ENCODE data around the gene LAMA3.

LAMA3 gene

DNA sequence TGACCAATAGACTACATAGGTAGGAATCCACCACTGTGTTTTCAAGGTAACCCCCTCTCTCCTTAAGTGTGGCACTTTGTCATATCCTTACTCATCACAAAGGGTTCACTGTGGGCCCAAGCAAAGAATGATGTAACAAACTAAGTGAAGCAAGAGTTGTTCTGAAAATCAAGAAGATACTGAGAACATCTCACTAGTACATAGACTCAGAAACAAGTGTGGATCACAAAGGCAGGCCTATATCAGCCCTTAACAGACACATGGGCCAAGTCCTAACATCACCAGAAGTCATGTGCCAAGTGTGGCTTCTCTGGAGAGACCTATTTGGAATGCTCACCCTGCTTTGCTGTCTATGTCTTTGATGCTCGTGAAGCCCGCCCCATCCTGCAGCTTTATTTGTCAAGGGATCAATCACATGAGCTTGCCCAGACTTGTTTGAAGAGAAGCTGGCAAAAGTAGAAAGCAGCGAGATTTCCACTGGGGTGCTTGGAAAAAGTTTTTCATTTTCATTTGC is 194.1 kb downstream of the LAMA3 start:
- no peak overlapping the region for H3K4me3 ChIP-seq (ENCODE audit: control insufficient read depth, low read depth, low read length)
- TF ChIP-seq, protein P1, sequence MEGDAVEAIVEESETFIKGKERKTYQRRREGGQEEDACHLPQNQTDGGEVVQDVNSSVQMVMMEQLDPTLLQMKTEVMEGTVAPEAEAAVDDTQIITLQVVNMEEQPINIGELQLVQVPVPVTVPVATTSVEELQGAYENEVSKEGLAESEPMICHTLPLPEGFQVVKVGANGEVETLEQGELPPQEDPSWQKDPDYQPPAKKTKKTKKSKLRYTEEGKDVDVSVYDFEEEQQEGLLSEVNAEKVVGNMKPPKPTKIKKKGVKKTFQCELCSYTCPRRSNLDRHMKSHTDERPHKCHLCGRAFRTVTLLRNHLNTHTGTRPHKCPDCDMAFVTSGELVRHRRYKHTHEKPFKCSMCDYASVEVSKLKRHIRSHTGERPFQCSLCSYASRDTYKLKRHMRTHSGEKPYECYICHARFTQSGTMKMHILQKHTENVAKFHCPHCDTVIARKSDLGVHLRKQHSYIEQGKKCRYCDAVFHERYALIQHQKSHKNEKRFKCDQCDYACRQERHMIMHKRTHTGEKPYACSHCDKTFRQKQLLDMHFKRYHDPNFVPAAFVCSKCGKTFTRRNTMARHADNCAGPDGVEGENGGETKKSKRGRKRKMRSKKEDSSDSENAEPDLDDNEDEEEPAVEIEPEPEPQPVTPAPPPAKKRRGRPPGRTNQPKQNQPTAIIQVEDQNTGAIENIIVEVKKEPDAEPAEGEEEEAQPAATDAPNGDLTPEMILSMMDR (IDR thresholded peaks at IDR 0.05; ENCODE audit: control insufficient read depth, insufficient read depth, low read depth, low read length, missing control alignments), result no peak
- no peak for DNase-seq (ENCODE audit: low read depth)

DNA sequence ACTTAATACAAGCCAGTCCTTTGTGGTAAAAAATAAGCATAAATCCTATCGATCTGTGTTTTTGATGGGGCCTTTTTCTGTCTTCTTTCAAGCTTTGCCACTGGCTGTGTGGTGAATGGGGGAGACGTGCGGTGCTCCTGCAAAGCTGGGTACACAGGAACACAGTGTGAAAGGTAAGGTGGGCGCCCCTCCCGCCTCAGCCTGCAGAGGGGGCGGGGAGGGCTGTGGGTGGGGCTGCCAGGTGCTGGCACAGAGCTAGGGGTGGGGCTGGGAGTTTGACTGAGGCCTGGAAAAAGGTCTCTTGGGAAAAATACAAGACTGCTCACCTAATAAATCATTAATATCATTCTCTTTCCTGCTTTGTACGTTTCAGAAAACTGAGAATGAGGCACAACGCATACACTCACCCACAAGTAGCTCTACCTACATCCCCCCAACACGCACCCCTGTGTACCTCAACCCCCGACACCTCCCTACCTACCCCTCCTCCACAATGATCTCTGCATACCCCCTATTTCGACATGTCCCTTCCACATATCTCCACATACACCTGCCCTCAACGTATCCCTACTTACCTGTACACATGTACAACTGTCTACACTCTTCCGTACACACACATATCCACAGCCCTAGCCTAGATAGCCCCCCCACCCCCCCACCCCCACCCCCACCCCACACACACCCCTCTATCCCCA is 195.6 kb downstream of the LAMA3 start:
- TF ChIP-seq, protein P1 (IDR thresholded peaks at IDR 0.05; ENCODE audit: control insufficient read depth, insufficient read depth, low read depth, low read length, missing control alignments), result no peak
- no peak for DNase-seq (ENCODE audit: low read depth)
- no peak overlapping the region for H3K4me3 ChIP-seq (ENCODE audit: control insufficient read depth, low read depth, low read length)

DNA sequence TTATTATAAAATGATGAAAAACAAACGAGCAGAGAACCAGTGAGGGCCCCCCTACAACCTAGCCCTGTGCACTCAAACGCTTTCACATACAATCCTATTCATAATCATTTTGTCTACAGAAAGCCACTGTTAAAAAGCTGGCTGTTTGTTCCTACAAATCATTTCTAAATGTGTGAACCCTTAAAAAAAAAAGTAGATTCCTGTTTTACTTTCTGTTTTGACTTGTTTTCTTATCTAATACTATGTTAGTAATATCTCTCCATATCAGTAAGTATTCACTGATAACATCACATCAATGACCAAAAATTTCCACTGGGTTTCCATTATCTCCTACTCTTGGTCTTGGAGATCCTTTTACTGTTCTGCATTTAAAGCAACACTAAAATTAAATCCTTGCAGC is 196.5 kb downstream of the LAMA3 start:
- TF ChIP-seq, protein P1 (IDR thresholded peaks at IDR 0.05; ENCODE audit: control insufficient read depth, insufficient read depth, low read depth, low read length, missing control alignments), result no peak
- no peak for DNase-seq (ENCODE audit: low read depth)
- no peak overlapping the region for H3K4me3 ChIP-seq (ENCODE audit: control insufficient read depth, low read depth, low read length)

DNA sequence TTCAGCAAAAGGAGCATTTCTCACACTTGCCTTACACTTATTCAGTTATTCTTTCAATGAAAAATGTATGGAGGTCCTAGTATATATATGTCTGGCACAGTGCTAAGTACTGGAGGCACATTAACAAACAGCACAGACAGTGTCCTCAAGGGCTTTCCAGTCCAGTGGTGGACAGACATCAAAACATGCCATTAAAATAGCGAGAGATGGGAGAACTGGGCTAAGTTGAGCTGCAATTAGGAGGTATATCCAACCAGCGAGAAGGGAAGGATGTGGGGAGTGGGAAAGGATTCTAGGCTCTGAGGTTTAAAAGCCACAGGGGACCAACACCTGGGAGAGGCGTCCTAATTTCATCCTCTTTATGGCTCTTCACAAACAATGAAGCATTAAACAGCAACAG is 197.8 kb downstream of the LAMA3 start:
- TF ChIP-seq, protein P1 (IDR thresholded peaks at IDR 0.05; ENCODE audit: control insufficient read depth, insufficient read depth, low read depth, low read length, missing control alignments), result no peak
- DNase-seq (ENCODE audit: low read depth), result no peak
- no peak overlapping the region for H3K4me3 ChIP-seq (ENCODE audit: control insufficient read depth, low read depth, low read length)

DNA sequence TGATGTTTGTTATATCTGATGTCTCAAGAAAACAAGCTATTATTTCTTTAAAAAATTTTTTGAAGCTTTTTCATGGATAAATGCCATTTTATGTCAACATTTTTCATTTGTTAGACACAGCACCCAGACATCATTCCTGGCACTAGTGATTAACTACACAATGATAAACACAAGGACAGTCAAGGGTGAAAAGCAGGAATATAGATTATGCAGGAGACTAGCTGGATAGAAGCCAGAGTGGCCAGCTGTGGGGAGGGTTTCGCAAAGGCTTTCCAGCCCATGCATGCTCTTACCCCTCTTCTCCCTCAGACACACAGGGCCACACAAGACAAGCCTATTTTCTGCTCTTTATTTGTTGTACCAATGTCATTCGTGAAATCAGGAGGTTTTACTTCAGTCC is 198.2 kb downstream of the LAMA3 start:
- no peak overlapping the region for H3K4me3 ChIP-seq (ENCODE audit: control insufficient read depth, low read depth, low read length)
- TF ChIP-seq, protein P1 (IDR thresholded peaks at IDR 0.05; ENCODE audit: control insufficient read depth, insufficient read depth, low read depth, low read length, missing control alignments), result no peak
- DNase-seq (ENCODE audit: low read depth), result no peak

DNA sequence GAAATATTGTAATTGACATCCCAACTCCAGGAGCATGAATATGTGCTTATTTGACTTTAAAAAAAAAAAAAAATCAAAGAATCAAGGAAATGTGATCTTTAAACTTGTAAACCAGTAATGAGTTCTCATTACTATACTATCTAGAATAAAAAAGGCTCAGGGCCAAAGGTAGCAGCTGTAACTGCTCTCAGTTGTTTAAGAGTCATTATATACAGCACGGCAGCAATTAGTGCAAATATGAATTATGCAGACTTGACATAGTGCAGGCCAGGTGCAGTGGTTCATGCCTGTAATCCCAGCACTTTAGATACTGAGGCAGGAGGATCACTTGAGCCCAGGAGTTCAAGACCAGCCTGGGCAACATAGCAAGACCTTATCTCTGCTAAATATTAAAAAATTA is 199.6 kb downstream of the LAMA3 start:
- no peak for DNase-seq (ENCODE audit: low read depth)
- TF ChIP-seq, protein P1 (IDR thresholded peaks at IDR 0.05; ENCODE audit: control insufficient read depth, insufficient read depth, low read depth, low read length, missing control alignments), result no peak
- H3K4me3 ChIP-seq (ENCODE audit: control insufficient read depth, low read depth, low read length), result no peak overlapping the region

All from AG09309 (cell line).